HepG2 (cell line): ENCODE data around the gene APOA1. TPM values are rescaled to one million over a fixed set of nuclear protein-coding genes. Genes with fewer than 3 reads are reported as not detected.

ENCODE experiments used
- AGO1 ChIP-seq: fragments of 200-400 bp; formaldehyde crosslinking; IDR thresholded peaks from 2 replicates; pipeline ENCODE4 v1.6.1; 2017; ENCODE audit warnings: mild to moderate bottlenecking, low read depth, low read length, moderate library complexity; ENCODE audit not compliant: poor library complexity, severe bottlenecking
- ATF7-NPFF ChIP-seq: sonication (generic); formaldehyde crosslinking; IDR thresholded peaks from 2 replicates; pipeline ENCODE4 v1.8.1; 2023; ENCODE audit warnings: mild to moderate bottlenecking, low read depth, missing genetic modification reagents, moderate library complexity
- CC2D1A ChIP-seq: sonication (generic); formaldehyde crosslinking; IDR thresholded peaks from 2 replicates; pipeline ENCODE4 v1.8.1; 2023; ENCODE audit warnings: mild to moderate bottlenecking, missing genetic modification reagents
- ETS1 ChIP-seq: sonication (generic); formaldehyde crosslinking; IDR thresholded peaks from 2 replicates; pipeline ENCODE4 v1.4.0; 2020; ENCODE audit warnings: missing genetic modification reagents
- HDAC1 ChIP-seq: sonication (generic); formaldehyde crosslinking; IDR thresholded peaks from 2 replicates; pipeline ENCODE4 v1.5.1; 2020; ENCODE audit warnings: mild to moderate bottlenecking, missing genetic modification reagents
- MLXIP ChIP-seq: sonication (generic); formaldehyde crosslinking; IDR thresholded peaks from 2 replicates; pipeline ENCODE4 v1.9.0; 2021; ENCODE audit warnings: missing genetic modification reagents, borderline replicate concordance
- NFRKB ChIP-seq: fragments of 450-650 bp; IDR thresholded peaks from 2 replicates; pipeline ENCODE4 v1.6.1; 2017
- SKI ChIP-seq: fragments of 450-650 bp; IDR thresholded peaks from one replicate; pipeline ENCODE4 v1.6.1; 2018; ENCODE audit warnings: mild to moderate bottlenecking; ENCODE audit not compliant: partially characterized antibody
- YEATS2 ChIP-seq: sonication (generic); formaldehyde crosslinking; IDR thresholded peaks from 2 replicates; pipeline ENCODE4 v1.4.0; 2020; ENCODE audit warnings: missing genetic modification reagents, borderline replicate concordance
- ZMYM3 ChIP-seq: sonication (generic); formaldehyde crosslinking; IDR thresholded peaks from 2 replicates; pipeline ENCODE4 v1.5.1; 2020; ENCODE audit warnings: mild to moderate bottlenecking, missing genetic modification reagents
- ZNF274 ChIP-seq: sonication (generic); formaldehyde crosslinking; IDR thresholded peaks from 2 replicates; pipeline ENCODE4 v1.5.1; 2020; ENCODE audit warnings: mild to moderate bottlenecking, missing genetic modification reagents
- ZNF280D ChIP-seq: sonication (generic); formaldehyde crosslinking; IDR thresholded peaks from 2 replicates; pipeline ENCODE4 v1.5.1; 2020; ENCODE audit warnings: mild to moderate bottlenecking, missing genetic modification reagents
- ZNF672 ChIP-seq: sonication (generic); formaldehyde crosslinking; IDR thresholded peaks from 2 replicates; pipeline ENCODE4 v1.8.1; 2022; ENCODE audit warnings: missing genetic modification reagents
- polyA plus RNA-seq, 8 experiments: library from polyadenylated mRNA; depleted of rRNA in 3 of 8; stranded (reverse) in 7 of 8; unstranded in 1 of 8; fragments of >200 nt; fragmentation: Illumina TruSeq in 4 of 8; extraction: Trizol in 4 of 8; gene quantifications; 2 replicates each; pipeline versions ENCODE4 v1.2.1 to v1.2.3, GENCODE V29; 2011 to 2016; ENCODE audit warnings: low read depth in 4 of 8, missing spikeins in 1 of 8, mixed read lengths in 1 of 8; ENCODE audit not compliant: insufficient read depth in 1 of 8
- total RNA-seq, 5 experiments: library from RNA; depleted of rRNA; stranded (reverse); fragments of >200 nt; fragmentation: Illumina TruSeq; extraction: Trizol; gene quantifications; 2 replicates each; pipeline ENCODE4 v1.2.3, GENCODE V29; 2016; ENCODE audit warnings: low read depth in 1 of 5
- TF ChIP-seq, protein P1 (sequence below): sonication (generic); formaldehyde crosslinking; IDR thresholded peaks from 2 replicates; pipeline ENCODE4 v1.4.0; 2020; ENCODE audit warnings: mild to moderate bottlenecking, missing genetic modification reagents

The APOA1 gene
- total and polyA plus RNA-seq, 2 of the 13 experiments (the other 11 are each of a cell fraction or from before 2014, with no cell fraction given), result 1,973 to 5,485 TPM

- TF ChIP-seq, protein P1, sequence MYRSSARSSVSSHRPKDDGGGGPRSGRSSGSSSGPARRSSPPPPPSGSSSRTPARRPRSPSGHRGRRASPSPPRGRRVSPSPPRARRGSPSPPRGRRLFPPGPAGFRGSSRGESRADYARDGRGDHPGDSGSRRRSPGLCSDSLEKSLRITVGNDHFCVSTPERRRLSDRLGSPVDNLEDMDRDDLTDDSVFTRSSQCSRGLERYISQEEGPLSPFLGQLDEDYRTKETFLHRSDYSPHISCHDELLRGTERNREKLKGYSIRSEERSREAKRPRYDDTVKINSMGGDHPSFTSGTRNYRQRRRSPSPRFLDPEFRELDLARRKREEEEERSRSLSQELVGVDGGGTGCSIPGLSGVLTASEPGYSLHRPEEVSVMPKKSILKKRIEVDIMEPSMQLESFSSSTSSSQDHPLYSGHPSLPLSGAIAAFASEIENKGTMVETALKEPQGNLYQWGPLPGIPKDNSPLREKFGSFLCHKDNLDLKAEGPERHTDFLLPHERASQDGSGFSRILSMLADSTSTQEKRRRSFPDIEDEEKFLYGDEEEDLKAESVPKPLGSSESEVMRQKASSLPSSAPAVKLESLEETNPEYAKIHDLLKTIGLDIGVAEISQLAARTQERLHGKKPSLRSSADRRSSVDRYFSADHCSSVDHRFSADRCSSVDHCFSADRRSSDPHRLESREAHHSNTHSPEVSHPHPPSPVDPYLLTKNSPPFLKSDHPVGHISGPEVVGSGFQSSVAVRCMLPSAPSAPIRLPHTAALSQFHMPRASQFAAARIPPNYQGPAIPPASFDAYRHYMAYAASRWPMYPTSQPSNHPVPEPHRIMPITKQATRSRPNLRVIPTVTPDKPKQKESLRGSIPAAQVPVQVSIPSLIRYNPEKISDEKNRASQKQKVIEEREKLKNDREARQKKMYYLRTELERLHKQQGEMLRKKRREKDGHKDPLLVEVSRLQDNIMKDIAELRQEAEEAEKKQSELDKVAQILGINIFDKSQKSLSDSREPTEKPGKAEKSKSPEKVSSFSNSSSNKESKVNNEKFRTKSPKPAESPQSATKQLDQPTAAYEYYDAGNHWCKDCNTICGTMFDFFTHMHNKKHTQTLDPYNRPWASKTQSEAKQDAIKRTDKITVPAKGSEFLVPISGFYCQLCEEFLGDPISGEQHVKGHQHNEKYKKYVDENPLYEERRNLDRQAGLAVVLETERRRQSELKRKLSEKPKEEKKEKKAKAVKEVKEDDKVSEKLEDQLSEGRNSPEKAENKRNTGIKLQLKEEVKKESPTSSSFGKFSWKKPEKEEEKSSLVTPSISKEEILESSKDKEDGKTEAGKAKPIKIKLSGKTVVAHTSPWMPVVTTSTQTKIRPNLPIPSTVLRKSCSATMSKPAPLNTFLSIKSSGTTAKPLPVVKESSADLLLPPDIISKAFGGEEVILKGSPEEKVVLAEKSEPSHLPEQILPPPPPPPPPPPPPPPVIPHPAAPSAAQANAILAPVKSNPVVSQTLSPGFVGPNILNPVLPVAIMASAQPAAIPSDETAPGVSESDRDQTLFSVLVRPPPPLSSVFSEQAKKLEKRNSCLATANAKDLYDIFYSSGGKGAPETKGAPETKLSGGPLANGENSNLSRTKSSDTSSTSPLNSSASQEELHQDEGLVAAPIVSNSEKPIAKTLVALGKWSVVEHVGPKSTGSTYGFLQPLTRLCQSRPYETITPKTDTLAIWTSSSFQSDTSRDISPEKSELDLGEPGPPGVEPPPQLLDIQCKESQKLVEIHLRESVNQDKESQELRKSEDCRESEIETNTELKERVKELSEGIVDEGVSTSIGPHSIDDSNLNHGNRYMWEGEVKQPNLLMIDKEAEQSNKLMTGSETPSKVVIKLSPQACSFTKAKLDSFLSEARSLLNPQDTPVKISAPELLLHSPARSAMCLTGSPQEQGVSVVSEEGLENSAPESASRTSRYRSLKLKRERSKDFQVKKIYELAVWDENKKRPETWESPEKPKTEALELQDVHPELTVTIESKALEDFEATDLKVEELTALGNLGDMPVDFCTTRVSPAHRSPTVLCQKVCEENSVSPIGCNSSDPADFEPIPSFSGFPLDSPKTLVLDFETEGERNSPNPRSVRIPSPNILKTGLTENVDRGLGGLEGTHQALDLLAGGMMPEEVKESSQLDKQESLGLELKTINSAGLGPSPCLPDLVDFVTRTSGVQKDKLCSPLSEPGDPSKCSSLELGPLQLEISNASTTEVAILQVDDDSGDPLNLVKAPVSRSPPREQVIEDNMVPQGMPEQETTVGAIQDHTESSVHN, result no peak
- TF ChIP-seq CC2D1A (no peak), HDAC1 (CRISPR knock-in tag) (peak; percentile 40; the same call in 1 of the 2 replicates), AGO1 (no peak), YEATS2 (CRISPR knock-in tag) (0 out of 2 replicates have a peak, but pooled peaks have one; percentile 21), MLXIP (CRISPR knock-in tag) (peak; percentile 41; the same call in 1 of the 2 replicates), ZNF672 (CRISPR knock-in tag) (no peak), ETS1 (CRISPR knock-in tag) (no peak), ATF7-NPFF (CRISPR knock-in tag) (no peak), ZNF274 (CRISPR knock-in tag) (no peak), NFRKB (no peak), ZMYM3 (CRISPR knock-in tag) (peak; percentile 59; the same call in 1 of the 2 replicates), SKI (no peak), ZNF280D (CRISPR knock-in tag) (no peak)
Observed at GRCh38 chr11:116840746-116841296, 3.4 kb upstream of the APOA1 start (continued).
